Measurements from ENCODE around the gene WWP2.

DNA sequence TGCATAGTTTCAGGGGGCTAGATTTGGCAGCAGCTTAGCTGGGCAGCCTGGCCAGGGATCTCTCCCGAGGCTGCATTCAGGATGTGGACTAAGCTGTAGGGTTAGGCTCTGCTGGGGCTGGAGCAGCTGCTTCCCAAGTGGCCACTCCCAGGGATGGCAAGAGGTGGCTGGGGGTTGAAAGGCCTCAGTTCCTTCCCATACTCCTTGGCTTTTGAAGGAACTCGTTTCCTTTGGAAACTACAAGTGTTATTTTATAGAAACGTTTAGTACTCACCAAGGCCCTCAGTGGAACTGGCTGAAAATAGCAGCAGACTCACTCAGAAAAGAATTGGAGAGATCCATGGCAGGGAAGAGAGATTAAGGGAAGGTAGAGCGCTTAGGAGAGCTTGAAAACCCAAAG is 76.4 kb downstream of the WWP2 start:
- TF ChIP-seq POLR2AphosphoS5 (IDR thresholded peaks at IDR 0.05; ENCODE audit: borderline replicate concordance, low read depth, low read length) (no peak), EZH2 (IDR thresholded peaks at IDR 0.05) (no peak)

Data from SK-N-MC (cell line).